ENCODE data around the gene STRA6. TPM values are rescaled to one million over a fixed set of nuclear protein-coding genes. Genes with fewer than 3 reads are reported as not detected.

The STRA6 gene
- total RNA-seq, 3 donors from 2014 or later = 0.98 to 1.0 TPM; not detected in 1

DNA sequence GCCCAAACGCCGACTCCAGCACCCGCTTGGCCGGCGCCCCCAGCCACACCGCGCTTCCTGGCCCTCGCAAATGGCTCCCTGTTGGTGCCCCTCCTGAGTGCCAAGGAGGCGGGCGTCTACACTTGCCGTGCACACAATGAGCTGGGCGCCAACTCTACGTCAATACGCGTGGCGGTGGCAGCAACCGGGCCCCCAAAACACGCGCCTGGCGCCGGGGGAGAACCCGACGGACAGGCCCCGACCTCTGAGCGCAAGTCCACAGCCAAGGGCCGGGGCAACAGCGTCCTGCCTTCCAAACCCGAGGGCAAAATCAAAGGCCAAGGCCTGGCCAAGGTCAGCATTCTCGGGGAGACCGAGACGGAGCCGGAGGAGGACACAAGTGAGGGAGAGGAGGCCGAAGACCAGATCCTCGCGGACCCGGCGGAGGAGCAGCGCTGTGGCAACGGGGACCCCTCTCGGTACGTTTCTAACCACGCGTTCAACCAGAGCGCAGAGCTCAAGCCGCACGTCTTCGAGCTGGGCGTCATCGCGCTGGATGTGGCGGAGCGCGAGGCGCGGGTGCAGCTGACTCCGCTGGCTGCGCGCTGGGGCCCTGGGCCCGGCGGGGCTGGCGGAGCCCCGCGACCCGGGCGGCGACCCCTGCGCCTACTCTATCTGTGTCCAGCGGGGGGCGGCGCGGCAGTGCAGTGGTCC, 68.7 kb downstream of the STRA6 start:
- H3K9me3 ChIP-seq = peaks cover 10 to 25% of the 10 kb centered on the region in 2 donors

DNA sequence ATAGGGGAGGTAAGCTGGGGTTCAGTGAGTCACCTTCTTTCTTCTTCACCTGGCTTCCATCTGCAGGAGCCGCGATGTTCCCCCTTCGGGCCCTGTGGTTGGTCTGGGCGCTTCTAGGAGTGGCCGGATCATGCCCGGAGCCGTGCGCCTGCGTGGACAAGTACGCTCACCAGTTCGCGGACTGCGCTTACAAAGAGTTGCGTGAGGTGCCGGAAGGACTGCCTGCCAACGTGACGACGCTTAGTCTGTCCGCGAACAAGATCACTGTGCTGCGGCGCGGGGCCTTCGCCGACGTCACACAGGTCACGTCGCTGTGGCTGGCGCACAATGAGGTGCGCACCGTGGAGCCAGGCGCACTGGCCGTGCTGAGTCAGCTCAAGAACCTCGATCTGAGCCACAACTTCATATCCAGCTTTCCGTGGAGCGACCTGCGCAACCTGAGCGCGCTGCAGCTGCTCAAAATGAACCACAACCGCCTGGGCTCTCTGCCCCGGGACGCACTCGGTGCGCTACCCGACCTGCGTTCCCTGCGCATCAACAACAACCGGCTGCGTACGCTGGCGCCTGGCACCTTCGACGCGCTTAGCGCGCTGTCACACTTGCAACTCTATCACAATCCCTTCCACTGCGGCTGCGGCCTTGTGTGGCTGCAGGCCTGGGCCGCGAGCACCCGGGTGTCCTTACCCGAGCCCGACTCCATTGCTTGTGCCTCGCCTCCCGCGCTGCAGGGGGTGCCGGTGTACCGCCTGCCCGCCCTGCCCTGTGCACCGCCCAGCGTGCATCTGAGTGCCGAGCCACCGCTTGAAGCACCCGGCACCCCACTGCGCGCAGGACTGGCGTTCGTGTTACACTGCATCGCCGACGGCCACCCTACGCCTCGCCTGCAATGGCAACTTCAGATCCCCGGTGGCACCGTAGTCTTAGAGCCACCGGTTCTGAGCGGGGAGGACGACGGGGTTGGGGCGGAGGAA, 69.6 kb downstream of the STRA6 start:
- Histone ChIP-seq H3K4me3 (no peak overlapping the region), H3K27ac (no peak overlapping the region), H3K27me3 (peaks cover 3 to 79% of the 10 kb centered on the region in 2 donors), H3K36me3 (no peaks in the 10 kb centered on the region), H3K9me3 (peaks cover 10 to 25% of the 10 kb centered on the region in 2 donors), H3K4me1 (peaks cover 7 to 17% of the 10 kb centered on the region in 2 donors)
- no peak for DNase-seq (ENCODE audit: low spot score in 2 of 2)
- TF ChIP-seq, protein P1, sequence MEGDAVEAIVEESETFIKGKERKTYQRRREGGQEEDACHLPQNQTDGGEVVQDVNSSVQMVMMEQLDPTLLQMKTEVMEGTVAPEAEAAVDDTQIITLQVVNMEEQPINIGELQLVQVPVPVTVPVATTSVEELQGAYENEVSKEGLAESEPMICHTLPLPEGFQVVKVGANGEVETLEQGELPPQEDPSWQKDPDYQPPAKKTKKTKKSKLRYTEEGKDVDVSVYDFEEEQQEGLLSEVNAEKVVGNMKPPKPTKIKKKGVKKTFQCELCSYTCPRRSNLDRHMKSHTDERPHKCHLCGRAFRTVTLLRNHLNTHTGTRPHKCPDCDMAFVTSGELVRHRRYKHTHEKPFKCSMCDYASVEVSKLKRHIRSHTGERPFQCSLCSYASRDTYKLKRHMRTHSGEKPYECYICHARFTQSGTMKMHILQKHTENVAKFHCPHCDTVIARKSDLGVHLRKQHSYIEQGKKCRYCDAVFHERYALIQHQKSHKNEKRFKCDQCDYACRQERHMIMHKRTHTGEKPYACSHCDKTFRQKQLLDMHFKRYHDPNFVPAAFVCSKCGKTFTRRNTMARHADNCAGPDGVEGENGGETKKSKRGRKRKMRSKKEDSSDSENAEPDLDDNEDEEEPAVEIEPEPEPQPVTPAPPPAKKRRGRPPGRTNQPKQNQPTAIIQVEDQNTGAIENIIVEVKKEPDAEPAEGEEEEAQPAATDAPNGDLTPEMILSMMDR (IDR thresholded peaks at IDR 0.05) = no peak
- TF ChIP-seq POLR2A (IDR thresholded peaks at IDR 0.05) (no peak), POLR2AphosphoS5 (IDR thresholded peaks at IDR 0.05) (no peak)
- intact Hi-C loops (cut with DNase I; ENCODE audit: low total_unique reads) = loop anchor here (1.0 kb wide), 1 partner anchor 14 kb away; no protein-coding TSS in a partner anchor

More for the DNA sequence above, 68.7 kb downstream of the STRA6 start:
- Histone ChIP-seq H3K27me3 (peaks cover 3 to 70% of the 10 kb centered on the region in 2 donors), H3K27ac (no peak overlapping the region), H3K36me3 (no peaks in the 10 kb centered on the region), H3K4me1 (peaks cover 7 to 15% of the 10 kb centered on the region in 2 donors), H3K4me3 (no peak overlapping the region)
- intact Hi-C loops (cut with DNase I; ENCODE audit: low total_unique reads) = loop anchor here (1.0 kb wide), 1 partner anchor 15 kb away; no protein-coding TSS in a partner anchor
- TF ChIP-seq, protein P1 (IDR thresholded peaks at IDR 0.05) = no peak
- TF ChIP-seq POLR2AphosphoS5 (IDR thresholded peaks at IDR 0.05) = no peak
- no peak for TF ChIP-seq POLR2A (IDR thresholded peaks at IDR 0.05)
- no peak for DNase-seq (ENCODE audit: low spot score in 2 of 2)

DNA sequence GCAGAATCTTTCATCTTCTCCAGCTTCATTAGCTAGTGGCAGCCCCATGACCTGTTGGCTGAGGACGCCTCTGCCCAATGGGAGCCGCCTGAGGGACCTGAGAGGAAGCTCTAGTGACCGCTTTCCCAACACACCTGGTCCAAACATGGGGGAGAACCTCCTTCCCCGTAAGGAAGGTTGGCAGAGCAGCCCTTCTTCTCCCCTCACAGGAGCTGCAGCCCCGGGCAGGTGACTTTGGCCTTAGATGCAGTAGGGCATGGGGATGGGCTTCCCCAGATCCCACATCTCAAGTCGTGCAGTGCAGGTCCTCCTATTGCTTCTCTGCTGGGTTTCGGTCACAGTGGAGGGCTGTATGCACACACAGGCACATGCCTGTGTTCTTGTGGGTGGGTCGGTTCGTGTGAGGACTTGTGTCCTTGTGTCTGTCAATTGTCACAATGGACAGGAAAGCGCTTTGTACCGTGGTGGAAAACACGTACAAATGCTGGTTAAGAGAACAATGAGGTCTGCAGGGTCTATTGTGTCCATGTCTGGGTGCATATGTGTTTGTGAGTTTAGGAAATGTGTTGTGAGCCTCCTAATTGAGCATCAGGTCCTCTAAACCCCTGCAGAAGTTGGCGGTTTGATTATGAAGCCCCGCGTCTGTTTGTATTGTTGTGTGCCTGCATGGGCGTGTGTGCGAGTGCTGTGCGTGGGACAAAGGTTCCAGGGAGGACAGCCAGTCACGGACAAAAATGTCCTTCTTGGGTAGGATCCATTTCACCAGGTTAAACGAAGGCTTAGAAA, 70.8 kb downstream of the STRA6 start:
- Histone ChIP-seq H3K27ac (no peak overlapping the region), H3K27me3 (peaks cover 3 to 75% of the 10 kb centered on the region in 2 donors), H3K36me3 (no peaks in the 10 kb centered on the region), H3K9me3 (peaks cover 10 to 25% of the 10 kb centered on the region in 2 donors), H3K4me1 (peaks cover 7 to 16% of the 10 kb centered on the region in 2 donors), H3K4me3 (no peak overlapping the region)
- DNase-seq (ENCODE audit: low spot score in 2 of 2) = no peak
- TF ChIP-seq, protein P1 (IDR thresholded peaks at IDR 0.05) = no peak
- TF ChIP-seq POLR2A (IDR thresholded peaks at IDR 0.05) (no peak), POLR2AphosphoS5 (IDR thresholded peaks at IDR 0.05) (no peak)
- intact Hi-C loops (cut with DNase I; ENCODE audit: low total_unique reads) = no loop called here

DNA sequence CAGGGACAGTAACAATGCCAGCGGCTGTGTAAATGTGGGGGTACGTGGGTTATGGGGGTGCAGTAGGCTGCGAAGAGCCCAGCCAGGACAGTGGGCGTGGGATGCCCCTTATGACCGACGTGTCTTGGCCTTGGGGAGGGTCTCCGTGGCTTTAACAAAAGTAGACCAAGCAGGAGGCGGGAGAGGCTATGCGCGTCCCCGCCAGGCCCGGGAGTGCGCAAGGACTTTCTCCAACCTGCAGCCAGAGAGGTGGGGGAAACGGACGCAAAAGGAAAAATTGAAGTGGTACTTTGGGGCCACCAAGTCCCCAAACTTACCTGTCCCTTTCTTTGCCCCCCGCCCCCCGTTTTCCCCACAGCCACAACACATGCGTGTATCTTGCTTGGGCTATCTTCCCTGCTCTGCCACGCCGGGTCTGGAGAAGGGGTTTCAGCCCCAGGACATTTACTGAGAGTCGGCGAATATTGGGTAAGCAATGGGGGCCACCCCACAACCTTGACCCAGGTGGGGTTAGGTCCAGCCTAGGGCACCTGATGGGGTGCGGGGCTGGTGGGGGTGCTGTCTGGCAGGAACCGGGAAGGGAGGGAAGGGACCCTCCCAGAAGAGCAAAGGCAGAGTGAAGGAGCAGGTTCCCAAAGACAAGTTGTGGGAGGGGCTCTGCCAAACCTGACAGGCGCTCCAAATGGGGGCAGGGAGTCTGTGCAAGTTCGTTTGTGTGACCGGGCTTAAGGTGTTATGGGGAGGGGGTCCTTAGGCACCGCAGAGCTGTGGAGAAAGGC, 71.5 kb downstream of the STRA6 start:
- no peak for TF ChIP-seq POLR2A (IDR thresholded peaks at IDR 0.05)
- TF ChIP-seq, protein P1 (IDR thresholded peaks at IDR 0.05) = no peak
- no peak for TF ChIP-seq POLR2AphosphoS5 (IDR thresholded peaks at IDR 0.05)
- H3K4me3 ChIP-seq = peak overlapping the region in 2 of 3 donors; percentile 45 to 66
- no peaks in the 10 kb centered on the region for H3K36me3 ChIP-seq
- DNase-seq (ENCODE audit: low spot score in 2 of 2) = no peak
- H3K27ac ChIP-seq = no peak overlapping the region
- peaks cover 10 to 25% of the 10 kb centered on the region in 2 donors for H3K9me3 ChIP-seq
- H3K27me3 ChIP-seq = peaks cover 3 to 76% of the 10 kb centered on the region in 2 donors
- H3K4me1 ChIP-seq = peaks cover 7 to 16% of the 10 kb centered on the region in 2 donors
- intact Hi-C loops (cut with DNase I; ENCODE audit: low total_unique reads) = no loop called here

Data from breast epithelium (tissue), 4 donors.